ENCODE measurements around the gene E2F1. TPM values are rescaled to one million over a fixed set of nuclear protein-coding genes. Genes with fewer than 3 reads are reported as not detected.

The E2F1 gene, protein sequence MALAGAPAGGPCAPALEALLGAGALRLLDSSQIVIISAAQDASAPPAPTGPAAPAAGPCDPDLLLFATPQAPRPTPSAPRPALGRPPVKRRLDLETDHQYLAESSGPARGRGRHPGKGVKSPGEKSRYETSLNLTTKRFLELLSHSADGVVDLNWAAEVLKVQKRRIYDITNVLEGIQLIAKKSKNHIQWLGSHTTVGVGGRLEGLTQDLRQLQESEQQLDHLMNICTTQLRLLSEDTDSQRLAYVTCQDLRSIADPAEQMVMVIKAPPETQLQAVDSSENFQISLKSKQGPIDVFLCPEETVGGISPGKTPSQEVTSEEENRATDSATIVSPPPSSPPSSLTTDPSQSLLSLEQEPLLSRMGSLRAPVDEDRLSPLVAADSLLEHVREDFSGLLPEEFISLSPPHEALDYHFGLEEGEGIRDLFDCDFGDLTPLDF
- total RNA-seq (10 to 100 TPM in 1 of 2 donors, under 1 TPM in 1; 0.17 to 11.0 TPM), polyA plus RNA-seq (1 to 10 TPM in 1 of 2 donors, under 1 TPM in 1; 0.10 to 1.6 TPM)

DNA sequence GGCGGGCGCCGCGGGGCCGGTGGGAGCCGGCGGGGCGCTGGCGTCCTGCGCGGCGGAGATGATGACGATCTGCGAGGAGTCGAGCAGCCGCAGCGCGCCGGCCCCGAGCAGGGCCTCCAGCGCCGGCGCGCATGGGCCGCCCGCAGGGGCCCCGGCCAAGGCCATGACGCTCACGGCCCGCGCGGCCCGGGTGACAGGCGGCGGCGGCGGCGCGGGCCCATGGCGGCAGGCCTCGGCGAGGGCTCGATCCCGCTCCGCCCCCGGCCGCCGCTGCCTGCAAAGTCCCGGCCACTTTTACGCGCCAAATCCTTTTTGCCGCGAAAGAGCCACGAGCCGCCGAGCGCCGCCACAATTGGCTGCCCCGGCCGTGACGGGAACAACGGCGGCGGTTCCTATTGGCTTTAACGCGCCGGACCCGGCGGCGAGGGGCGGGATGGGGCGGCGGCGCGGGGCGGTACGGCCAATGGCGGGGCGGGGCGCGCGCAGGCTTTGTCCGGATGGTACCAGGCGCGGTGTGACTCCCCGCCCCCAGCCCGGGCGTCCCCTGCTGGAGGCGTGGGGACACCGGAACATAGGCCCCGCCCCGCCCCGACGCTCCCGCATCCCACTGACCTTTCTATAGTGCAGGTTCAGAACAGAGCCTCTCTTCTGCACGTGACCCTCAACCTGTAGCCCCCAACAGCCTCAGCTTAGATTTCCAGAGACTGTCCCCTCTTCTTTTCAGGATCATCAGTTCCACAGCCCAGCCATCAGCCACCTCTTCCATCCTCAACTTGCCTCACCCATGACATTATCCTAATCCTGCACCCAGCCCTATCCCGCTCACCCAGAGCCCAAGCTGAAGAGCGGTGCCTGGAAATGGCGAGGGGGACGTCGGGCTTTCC is at the start of gene E2F1:
Gene E2F1 (minus strand): TSS at position 286 of the 884 bp plus-strand sequence. CDS start 121 bp downstream, at position 165.
- 4% methylated on average over 101 of the region's 101 CpGs for WGBS
- Histone ChIP-seq H3K9me3 (ENCODE audit: control insufficient read depth in 4 of 4, low read length in 3 of 4) (no peaks in the 10 kb centered on the region), H3K4me1 (ENCODE audit: control insufficient read depth in 4 of 4, insufficient read depth in 4 of 4, low read length in 3 of 4) (peaks cover 2 to 19% (median 8%) of the 10 kb centered on the region in 4 donors), H3K27ac (ENCODE audit: low read depth in 1 of 2, low read length in 2 of 2) (no peak within 1 kb of the TSS), H3K4me3 (ENCODE audit: low read depth in 1 of 3, low read length in 3 of 3) (peak within 1 kb of the TSS in 2 of 3 donors; percentile 54 to 68), H3K9ac (ENCODE audit: low read depth in 1 of 2, low read length in 2 of 2) (no peak within 1 kb of the TSS), H3K36me3 (ENCODE audit: control insufficient read depth in 4 of 4, insufficient read depth in 3 of 4, low read depth in 1 of 4, low read length in 3 of 4) (no peaks in the 10 kb centered on the region), H3K27me3 (ENCODE audit: control insufficient read depth in 4 of 4, insufficient read depth in 4 of 4, low read length in 3 of 4) (no peaks in the 10 kb centered on the region)
- peak; percentile 97 for DNase-seq (ENCODE audit: low spot score)
- TF ChIP-seq, protein P1, sequence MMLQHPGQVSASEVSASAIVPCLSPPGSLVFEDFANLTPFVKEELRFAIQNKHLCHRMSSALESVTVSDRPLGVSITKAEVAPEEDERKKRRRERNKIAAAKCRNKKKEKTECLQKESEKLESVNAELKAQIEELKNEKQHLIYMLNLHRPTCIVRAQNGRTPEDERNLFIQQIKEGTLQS (IDR thresholded peaks at IDR 0.05): no peak
- TF ChIP-seq RAD21 (IDR thresholded peaks at IDR 0.05) (peak in 1 of 2 donors; percentile 12), JUND (IDR thresholded peaks at IDR 0.05) (no peak), RXRA (IDR thresholded peaks at IDR 0.05) (no peak), YY1 (IDR thresholded peaks at IDR 0.05) (peak; percentile 22), TAF1 (conservative IDR thresholded peaks at IDR 0.05) (no peak), FOXA2 (IDR thresholded peaks at IDR 0.05) (no peak)
- TF ChIP-seq, protein P2, sequence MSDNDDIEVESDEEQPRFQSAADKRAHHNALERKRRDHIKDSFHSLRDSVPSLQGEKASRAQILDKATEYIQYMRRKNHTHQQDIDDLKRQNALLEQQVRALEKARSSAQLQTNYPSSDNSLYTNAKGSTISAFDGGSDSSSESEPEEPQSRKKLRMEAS (IDR thresholded peaks at IDR 0.05): no peak
- TF ChIP-seq, protein P3, sequence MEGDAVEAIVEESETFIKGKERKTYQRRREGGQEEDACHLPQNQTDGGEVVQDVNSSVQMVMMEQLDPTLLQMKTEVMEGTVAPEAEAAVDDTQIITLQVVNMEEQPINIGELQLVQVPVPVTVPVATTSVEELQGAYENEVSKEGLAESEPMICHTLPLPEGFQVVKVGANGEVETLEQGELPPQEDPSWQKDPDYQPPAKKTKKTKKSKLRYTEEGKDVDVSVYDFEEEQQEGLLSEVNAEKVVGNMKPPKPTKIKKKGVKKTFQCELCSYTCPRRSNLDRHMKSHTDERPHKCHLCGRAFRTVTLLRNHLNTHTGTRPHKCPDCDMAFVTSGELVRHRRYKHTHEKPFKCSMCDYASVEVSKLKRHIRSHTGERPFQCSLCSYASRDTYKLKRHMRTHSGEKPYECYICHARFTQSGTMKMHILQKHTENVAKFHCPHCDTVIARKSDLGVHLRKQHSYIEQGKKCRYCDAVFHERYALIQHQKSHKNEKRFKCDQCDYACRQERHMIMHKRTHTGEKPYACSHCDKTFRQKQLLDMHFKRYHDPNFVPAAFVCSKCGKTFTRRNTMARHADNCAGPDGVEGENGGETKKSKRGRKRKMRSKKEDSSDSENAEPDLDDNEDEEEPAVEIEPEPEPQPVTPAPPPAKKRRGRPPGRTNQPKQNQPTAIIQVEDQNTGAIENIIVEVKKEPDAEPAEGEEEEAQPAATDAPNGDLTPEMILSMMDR (IDR thresholded peaks at IDR 0.05; ENCODE audit: low read depth, low read length, missing input control): peak; percentile 31

DNA sequence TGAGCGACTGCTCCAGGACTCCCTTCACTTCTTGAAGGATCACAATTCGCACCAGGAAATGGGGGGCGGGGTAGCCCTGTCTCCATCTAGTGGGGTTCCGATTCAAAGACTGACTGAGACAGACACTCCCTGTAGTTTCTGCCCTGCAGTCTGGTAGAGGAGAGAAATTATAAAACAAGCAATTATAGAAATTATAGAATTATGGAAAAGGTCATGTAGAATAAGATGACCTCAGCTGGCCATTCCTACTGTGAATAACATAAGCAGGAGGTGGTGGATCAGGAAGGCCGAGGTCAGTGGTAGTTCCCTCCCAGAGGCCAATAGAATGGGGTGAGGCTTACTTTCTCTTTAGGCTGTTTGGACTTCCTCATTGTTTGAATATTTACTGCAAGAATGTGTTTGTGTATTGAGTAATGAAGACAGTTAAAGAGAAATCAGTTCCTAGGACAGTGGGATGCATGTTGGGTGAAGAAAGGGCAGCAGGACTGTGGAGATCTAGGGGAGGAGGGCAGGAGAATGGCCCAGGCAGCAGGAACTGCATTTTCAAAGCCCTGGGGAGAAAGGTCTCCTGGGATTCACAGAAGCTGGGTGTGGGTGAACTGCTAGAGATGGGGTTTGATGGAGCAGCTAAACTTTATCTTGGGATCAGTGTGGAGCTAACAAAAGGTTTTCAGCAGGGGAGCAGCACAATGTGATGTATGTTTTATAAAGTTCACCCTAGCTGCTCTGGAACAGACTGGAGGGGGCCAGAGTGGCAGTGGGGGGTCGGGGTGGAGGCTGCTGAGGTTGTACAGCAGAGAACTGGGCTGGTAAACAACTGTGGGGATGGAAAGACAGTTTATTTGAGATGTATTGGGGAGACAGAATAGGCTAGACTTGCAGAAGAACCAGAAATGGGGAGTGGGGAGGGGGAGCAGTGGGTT is 47.7 kb upstream of the E2F1 start:
- no peak overlapping the region for H3K4me3 ChIP-seq (ENCODE audit: low read depth in 1 of 3, low read length in 3 of 3)
- TF ChIP-seq, protein P4, sequence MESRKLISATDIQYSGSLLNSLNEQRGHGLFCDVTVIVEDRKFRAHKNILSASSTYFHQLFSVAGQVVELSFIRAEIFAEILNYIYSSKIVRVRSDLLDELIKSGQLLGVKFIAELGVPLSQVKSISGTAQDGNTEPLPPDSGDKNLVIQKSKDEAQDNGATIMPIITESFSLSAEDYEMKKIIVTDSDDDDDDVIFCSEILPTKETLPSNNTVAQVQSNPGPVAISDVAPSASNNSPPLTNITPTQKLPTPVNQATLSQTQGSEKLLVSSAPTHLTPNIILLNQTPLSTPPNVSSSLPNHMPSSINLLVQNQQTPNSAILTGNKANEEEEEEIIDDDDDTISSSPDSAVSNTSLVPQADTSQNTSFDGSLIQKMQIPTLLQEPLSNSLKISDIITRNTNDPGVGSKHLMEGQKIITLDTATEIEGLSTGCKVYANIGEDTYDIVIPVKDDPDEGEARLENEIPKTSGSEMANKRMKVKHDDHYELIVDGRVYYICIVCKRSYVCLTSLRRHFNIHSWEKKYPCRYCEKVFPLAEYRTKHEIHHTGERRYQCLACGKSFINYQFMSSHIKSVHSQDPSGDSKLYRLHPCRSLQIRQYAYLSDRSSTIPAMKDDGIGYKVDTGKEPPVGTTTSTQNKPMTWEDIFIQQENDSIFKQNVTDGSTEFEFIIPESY (IDR thresholded peaks at IDR 0.05): no peak
- TF ChIP-seq YY1 (IDR thresholded peaks at IDR 0.05) (peak; percentile 15), HNF4G (IDR thresholded peaks at IDR 0.05) (no peak), HNF4A (conservative IDR thresholded peaks at IDR 0.05) (peak; percentile 8 to 53), NR2F2 (IDR thresholded peaks at IDR 0.05) (peak; percentile 87), FOXA2 (IDR thresholded peaks at IDR 0.05) (no peak), SP1 (IDR thresholded peaks at IDR 0.05) (peak; percentile 81), GABPA (IDR thresholded peaks at IDR 0.05 in 1 of 2, conservative IDR thresholded peaks at IDR 0.05 in 1 of 2) (no peak), TAF1 (conservative IDR thresholded peaks at IDR 0.05) (no peak), RXRA (IDR thresholded peaks at IDR 0.05) (peak; percentile 40 to 51), FOXA1 (IDR thresholded peaks at IDR 0.05) (no peak), JUND (IDR thresholded peaks at IDR 0.05) (peak in 1 of 2 donors; percentile 39), RAD21 (IDR thresholded peaks at IDR 0.05) (peak; percentile 17 to 38)
- TF ChIP-seq, protein P1 (IDR thresholded peaks at IDR 0.05): no peak
- TF ChIP-seq, protein P2 (IDR thresholded peaks at IDR 0.05): peak; percentile 34
- TF ChIP-seq, protein P5, sequence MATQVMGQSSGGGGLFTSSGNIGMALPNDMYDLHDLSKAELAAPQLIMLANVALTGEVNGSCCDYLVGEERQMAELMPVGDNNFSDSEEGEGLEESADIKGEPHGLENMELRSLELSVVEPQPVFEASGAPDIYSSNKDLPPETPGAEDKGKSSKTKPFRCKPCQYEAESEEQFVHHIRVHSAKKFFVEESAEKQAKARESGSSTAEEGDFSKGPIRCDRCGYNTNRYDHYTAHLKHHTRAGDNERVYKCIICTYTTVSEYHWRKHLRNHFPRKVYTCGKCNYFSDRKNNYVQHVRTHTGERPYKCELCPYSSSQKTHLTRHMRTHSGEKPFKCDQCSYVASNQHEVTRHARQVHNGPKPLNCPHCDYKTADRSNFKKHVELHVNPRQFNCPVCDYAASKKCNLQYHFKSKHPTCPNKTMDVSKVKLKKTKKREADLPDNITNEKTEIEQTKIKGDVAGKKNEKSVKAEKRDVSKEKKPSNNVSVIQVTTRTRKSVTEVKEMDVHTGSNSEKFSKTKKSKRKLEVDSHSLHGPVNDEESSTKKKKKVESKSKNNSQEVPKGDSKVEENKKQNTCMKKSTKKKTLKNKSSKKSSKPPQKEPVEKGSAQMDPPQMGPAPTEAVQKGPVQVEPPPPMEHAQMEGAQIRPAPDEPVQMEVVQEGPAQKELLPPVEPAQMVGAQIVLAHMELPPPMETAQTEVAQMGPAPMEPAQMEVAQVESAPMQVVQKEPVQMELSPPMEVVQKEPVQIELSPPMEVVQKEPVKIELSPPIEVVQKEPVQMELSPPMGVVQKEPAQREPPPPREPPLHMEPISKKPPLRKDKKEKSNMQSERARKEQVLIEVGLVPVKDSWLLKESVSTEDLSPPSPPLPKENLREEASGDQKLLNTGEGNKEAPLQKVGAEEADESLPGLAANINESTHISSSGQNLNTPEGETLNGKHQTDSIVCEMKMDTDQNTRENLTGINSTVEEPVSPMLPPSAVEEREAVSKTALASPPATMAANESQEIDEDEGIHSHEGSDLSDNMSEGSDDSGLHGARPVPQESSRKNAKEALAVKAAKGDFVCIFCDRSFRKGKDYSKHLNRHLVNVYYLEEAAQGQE (IDR thresholded peaks at IDR 0.05): no peak

More for the DNA sequence above, 47.7 kb upstream of the E2F1 start:
- peak overlapping the region in 1 of 2 donors; percentile 47 for H3K9ac ChIP-seq (ENCODE audit: low read depth in 1 of 2, low read length in 2 of 2)
- peaks cover 14 to 26% (median 20%) of the 10 kb centered on the region in 4 donors for H3K4me1 ChIP-seq (ENCODE audit: control insufficient read depth in 4 of 4, insufficient read depth in 4 of 4, low read length in 3 of 4)
- 55% methylated on average over 6 of the region's 6 CpGs for WGBS
- peaks cover 2 to 7% (median 6%) of the 10 kb centered on the region in 4 donors for H3K9me3 ChIP-seq (ENCODE audit: control insufficient read depth in 4 of 4, low read length in 3 of 4)
- H3K27me3 ChIP-seq (ENCODE audit: control insufficient read depth in 4 of 4, insufficient read depth in 4 of 4, low read length in 3 of 4): no peaks in the 10 kb centered on the region
- H3K36me3 ChIP-seq (ENCODE audit: control insufficient read depth in 4 of 4, insufficient read depth in 3 of 4, low read depth in 1 of 4, low read length in 3 of 4): no peaks in the 10 kb centered on the region
- H3K27ac ChIP-seq (ENCODE audit: low read depth in 1 of 2, low read length in 2 of 2): peak overlapping the region; percentile 72 to 73
- DNase-seq (ENCODE audit: low spot score): no peak
